Panc1 (cell line): ENCODE data around the gene HDHD3. TPM values are rescaled to one million over a fixed set of nuclear protein-coding genes. Genes with fewer than 3 reads are reported as not detected.

Experiments
- ATAC-seq: fragments of 200-7000 bp; cut with Tn5 transposase; 2 replicates; pipeline ENCODE4 v1.9.1; 2020; ENCODE audit warnings: mild to moderate bottlenecking, moderate library complexity
- BruUV-seq: library from RNA; stranded (reverse); fragments of 400-500 nt; replicated peaks from 2 replicates; lab custom pipeline; 2021; lab: Mats Ljungman, UMichigan
- CTCF ChIA-PET: fragments of 300-600 bp; sonication (Branson Sonifier 250); formaldehyde crosslinking; loops from one replicate; lab custom pipeline; 2022; ENCODE audit warnings: antibody characterized with exemption; lab: Charles Lee
- POLR2A ChIA-PET: fragments of 300-600 bp; sonication (Branson Sonifier 250); formaldehyde crosslinking; loops from one replicate; lab custom pipeline; 2022; ENCODE audit warnings: antibody characterized with exemption; lab: Charles Lee
- DNase-seq: peaks from one replicate; pipeline ENCODE4 v3.0.0-alpha.2; 2010; ENCODE audit warnings: low read depth, low spot score
- H3K27ac ChIP-seq: 2 replicates; pipeline ENCODE4 v1.5.1; 2011; ENCODE audit warnings: mild to moderate bottlenecking, low read length, inconsistent platforms
- H3K27me3 ChIP-seq: fragments of 200-500 bp; sonication (Bioruptor generic); 2 replicates; pipeline ENCODE4 v1.6.0; 2014; ENCODE audit warnings: low read length, inconsistent platforms; ENCODE audit not compliant: control insufficient read depth, insufficient read depth
- H3K36me3 ChIP-seq: fragments of 200-500 bp; sonication (Bioruptor generic); 2 replicates; pipeline ENCODE4 v1.5.1; 2014; ENCODE audit warnings: inconsistent platforms, mild to moderate bottlenecking, low read length, moderate library complexity; ENCODE audit not compliant: control insufficient read depth, insufficient read depth
- H3K4me1 ChIP-seq: 2 replicates; pipeline ENCODE4 v1.5.1; 2011; ENCODE audit warnings: inconsistent platforms, mild to moderate bottlenecking, low read length, moderate library complexity; ENCODE audit not compliant: control insufficient read depth, insufficient read depth
- H3K4me3 ChIP-seq, 2 experiments: 2 replicates each; pipeline ENCODE4 v1.5.1; 2011 to 2012; ENCODE audit warnings: low read depth in 2 of 2, low read length in 2 of 2, mild to moderate bottlenecking in 2 of 2, inconsistent platforms in 1 of 2, moderate library complexity in 1 of 2
- H3K9me3 ChIP-seq: fragments of 200-500 bp; sonication (Bioruptor generic); 2 replicates; pipeline ENCODE4 v1.5.1; 2014; ENCODE audit warnings: low read depth, mild to moderate bottlenecking, inconsistent platforms, low read length, moderate library complexity; ENCODE audit not compliant: control insufficient read depth, insufficient read depth
- CTCF ChIP-seq: fragments of 450-650 bp; IDR thresholded peaks from 2 replicates; pipeline ENCODE4 v1.5.1; 2017; ENCODE audit warnings: mild to moderate bottlenecking
- POLR2AphosphoS5 ChIP-seq: IDR thresholded peaks from 2 replicates; pipeline ENCODE4 v1.6.1; 2012; ENCODE audit warnings: mild to moderate bottlenecking, low read depth, low read length, moderate library complexity
- REST ChIP-seq, 2 experiments: IDR thresholded peaks; 2 replicates each; pipeline ENCODE4 v1.6.1; 2011 to 2012; ENCODE audit warnings: low read depth in 2 of 2, control low read depth in 1 of 2, low read length in 1 of 2, mild to moderate bottlenecking in 1 of 2, moderate library complexity in 1 of 2; ENCODE audit not compliant: insufficient read depth in 1 of 2
- SIN3A ChIP-seq: IDR thresholded peaks from 2 replicates; pipeline ENCODE4 v1.6.1; 2012; ENCODE audit warnings: low read depth, mild to moderate bottlenecking, low read length, moderate library complexity, borderline replicate concordance; ENCODE audit not compliant: insufficient read depth
- TCF7L2 ChIP-seq: IDR thresholded peaks from 2 replicates; pipeline ENCODE4 v1.6.1; 2011; ENCODE audit warnings: mild to moderate bottlenecking, low read depth, low read length, inconsistent platforms
- in situ Hi-C: cut with HindIII; loops from 2 replicates; pipeline ENCODE4 v1.10.0; 2016; ENCODE audit warnings: low sequenced_read_pairs, low pct_unique_long_range_greater_than_20kb
- intact Hi-C: fragments of 100-400 bp; cut with micrococcal nuclease; formaldehyde crosslinking; loops from one replicate; pipeline ENCODE4 v1.10.0; 2022; ENCODE audit not compliant: unreplicated experiment
- total RNA-seq: library from RNA; stranded (reverse); gene quantifications from one replicate; pipeline ENCODE4 v1.2.1, GENCODE V29; 2021; ENCODE audit not compliant: unreplicated experiment

Gene HDHD3
- total RNA-seq, 1 experiment from 2014 or later, result 14.5 TPM

GRCh38 chr9:113416149-113416721 lies 39.4 kb upstream of the HDHD3 start:
- no TSS peak for BruUV-seq
- ChIA-PET POLR2A (no interaction called here), CTCF (no interaction called here)
- in situ Hi-C loops (no loop called here), intact Hi-C loops (no loop called here)
- H3K9me3 ChIP-seq, result no peaks in the 10 kb centered on the region
- no peaks in the 10 kb centered on the region for H3K4me1 ChIP-seq
- H3K4me3 ChIP-seq, result no peak overlapping the region
- TF ChIP-seq SIN3A (no peak), POLR2AphosphoS5 (no peak), CTCF (no peak), REST (IDR thresholded peaks at IDR 0.05; ENCODE audit: insufficient read depth in 1 of 2, low read depth in 2 of 2, low read length in 1 of 2) (no peak), TCF7L2 (no peak)
- no peaks in the 10 kb centered on the region for H3K27me3 ChIP-seq
- no peak for DNase-seq
- no peak for ATAC-seq
- H3K36me3 ChIP-seq, result no peaks in the 10 kb centered on the region
- H3K27ac ChIP-seq, result no peak overlapping the region

GRCh38 chr9:113410207-113410864 lies 33.5 kb upstream of the HDHD3 start, which contains the start of the genes C9orf43 and POLE3:
Gene C9orf43 (plus strand): TSS chr9:113410747. CDS start chr9:113413494, 2,747 bp downstream.
Gene POLE3 (minus strand): TSS chr9:113410675. CDS start chr9:113410293, 382 bp downstream.
- ATAC-seq (peak; percentile 98), DNase-seq (peak; percentile 67)
- in situ Hi-C loops (no loop called here), intact Hi-C loops (no loop called here)
- no peaks in the 10 kb centered on the region for H3K9me3 ChIP-seq
- POLR2A ChIA-PET, result interaction anchor here (0.7 kb wide), 1 partner anchor 9 kb away, joined by 5 read pairs; no protein-coding TSS in a partner anchor
- H3K36me3 ChIP-seq, result peaks cover 7% of the 10 kb centered on the region
- H3K27ac ChIP-seq, result peak within 1 kb of the TSS; percentile 99
- CTCF ChIA-PET, result interaction anchor here (0.7 to 1.0 kb wide), 3 partner anchors 9 to 247 kb away, joined by 4 to 8 read pairs (median 6); partner anchors contain the start of gene ALAD
- no peaks in the 10 kb centered on the region; the same call in 1 of the 2 replicates for H3K4me1 ChIP-seq
- TF ChIP-seq SIN3A (peak; percentile 64; the same call in 1 of the 2 replicates), TCF7L2 (no peak), POLR2AphosphoS5 (peak; percentile 73), REST (IDR thresholded peaks at IDR 0.05; ENCODE audit: insufficient read depth in 1 of 2, low read depth in 2 of 2, low read length in 1 of 2) (0 out of 4 replicates have a peak, but pooled peaks of 1 of the 2 experiments have one; percentile 58), CTCF (no peak)
- H3K4me3 ChIP-seq, result peak within 1 kb of the TSS; percentile 95 to 97
- no peaks in the 10 kb centered on the region for H3K27me3 ChIP-seq
- BruUV-seq, result no TSS peak
